ENCODE measurements around the gene WDR13.
"Not testable (repeated sequence)": the region's sequence is repeated elsewhere in the genome, so short reads cannot be mapped to it uniquely, and the experiment has no call there.

The WDR13 gene

GRCh38 chrX:48595929-48596328 lies 1.4 kb upstream of the WDR13 start:
- DNase-seq (ENCODE audit: low read depth) = no peak

GRCh38 chrX:48598614-48599013 lies 1.3 kb downstream of the WDR13 start:
- no peak for DNase-seq (ENCODE audit: low read depth)

GRCh38 chrX:48599341-48599740 lies 2.0 kb downstream of the WDR13 start:
- DNase-seq (ENCODE audit: low read depth) = no peak

GRCh38 chrX:48600226-48600625 lies 2.9 kb downstream of the WDR13 start:
- no peak for DNase-seq (ENCODE audit: low read depth)

- DNase-seq (ENCODE audit: low read depth) = no peak
Observed at GRCh38 chrX:48601741-48602394, 4.6 kb downstream of the WDR13 start.

GRCh38 chrX:48604701-48605100 lies 7.4 kb downstream of the WDR13 start:
- DNase-seq (ENCODE audit: low read depth) = no peak

- no peak for DNase-seq (ENCODE audit: low read depth)
Observed at GRCh38 chrX:48606091-48606490, 8.8 kb downstream of the WDR13 start.

- DNase-seq (ENCODE audit: low read depth) = no peak
Observed at GRCh38 chrX:48611703-48612102, 14.4 kb downstream of the WDR13 start.

- no peak for DNase-seq (ENCODE audit: low read depth)
Observed at GRCh38 chrX:48613502-48614160, 16.3 kb downstream of the WDR13 start.

GRCh38 chrX:48616576-48616975 lies 19.3 kb downstream of the WDR13 start:
- DNase-seq (ENCODE audit: low read depth) = no peak

- no peak for DNase-seq (ENCODE audit: low read depth)
Observed at GRCh38 chrX:48617542-48618340, 20.4 kb downstream of the WDR13 start.

GRCh38 chrX:48626401-48627298 lies 29.4 kb downstream of the WDR13 start:
- no peak for DNase-seq (ENCODE audit: low read depth)

GRCh38 chrX:48631376-48632090 lies 34.2 kb downstream of the WDR13 start:
- DNase-seq (ENCODE audit: low read depth) = peak; percentile 80

GRCh38 chrX:48632207-48632606 lies 34.9 kb downstream of the WDR13 start:
- DNase-seq (ENCODE audit: low read depth) = no peak

- no peak for DNase-seq (ENCODE audit: low read depth)
Observed at GRCh38 chrX:48636301-48636700, 39.0 kb downstream of the WDR13 start.

GRCh38 chrX:48636776-48637175 lies 39.5 kb downstream of the WDR13 start:
- DNase-seq (ENCODE audit: low read depth) = no peak

GRCh38 chrX:48645669-48646068 lies 48.4 kb downstream of the WDR13 start:
- no peak for DNase-seq (ENCODE audit: low read depth)

GRCh38 chrX:48648336-48648751 lies 51.1 kb downstream of the WDR13 start:
- peak; percentile 52 for DNase-seq (ENCODE audit: low read depth)

- no peak for DNase-seq (ENCODE audit: low read depth)
Observed at GRCh38 chrX:48649102-48649501, 51.8 kb downstream of the WDR13 start.

GRCh38 chrX:48652055-48652579 lies 54.8 kb downstream of the WDR13 start:
- not testable (repeated sequence) for DNase-seq (ENCODE audit: low read depth)

- not testable (repeated sequence) for DNase-seq (ENCODE audit: low read depth)
Observed at GRCh38 chrX:48654746-48655145, 57.5 kb downstream of the WDR13 start.
